OCI-LY3 (cell line): ENCODE data around the gene FADS1.

Source experiments
- EZH2phosphoT487 ChIP-seq: fragments of 200-600 bp; shearing (Covaris generic); IDR thresholded peaks from 2 replicates; pipeline ENCODE4 v1.6.1; 2018; ENCODE audit warnings: antibody characterized with exemption, mixed run types, low read depth
- TF ChIP-seq, protein P1 (sequence below): fragments of 200-600, 300-600 bp; sonication (generic); IDR thresholded peaks from 2 replicates; pipeline ENCODE4 v1.5.1; 2014; ENCODE audit warnings: antibody characterized with exemption, low read length, low read depth

DNA sequence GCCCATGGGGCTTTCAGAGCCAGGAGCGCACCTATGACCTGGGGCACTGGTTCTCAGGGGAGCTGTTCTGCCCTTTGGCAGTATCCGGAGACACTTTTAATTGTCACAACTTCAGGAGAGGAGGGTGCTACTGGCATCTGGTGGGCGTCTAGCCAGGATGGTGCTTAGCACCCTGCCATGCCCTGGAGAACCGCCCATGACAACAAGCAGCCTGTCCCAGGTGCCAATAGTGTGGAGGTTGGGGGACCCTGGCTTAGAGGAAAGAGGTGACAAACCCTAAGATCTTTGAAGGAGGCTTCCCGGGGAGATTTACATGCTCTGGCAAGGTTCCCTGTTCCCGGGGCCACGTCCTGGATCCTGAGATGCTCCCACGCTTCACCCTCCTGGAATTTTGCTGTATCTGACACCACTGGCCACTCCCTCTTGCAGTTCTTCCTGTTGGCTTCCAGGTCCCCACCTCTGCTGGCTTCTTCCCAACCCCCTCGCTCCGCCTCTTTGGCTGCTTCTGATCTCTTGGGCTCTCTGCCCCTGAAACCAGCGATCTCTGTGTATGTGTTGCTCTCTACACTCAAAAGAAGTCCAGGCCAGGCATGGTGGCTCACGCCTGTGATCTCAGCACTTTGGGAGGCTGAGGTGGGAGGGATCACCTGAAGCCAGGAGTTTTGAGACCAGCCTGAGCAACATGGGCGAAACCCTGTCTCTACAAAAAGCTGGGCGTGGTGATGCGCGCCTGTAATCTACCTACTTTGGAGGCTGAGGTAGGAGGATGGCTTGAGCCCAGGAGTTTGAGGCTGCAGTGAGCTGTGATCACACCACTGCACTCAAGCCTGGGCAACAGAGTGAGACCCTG lies 43.5 kb upstream of the FADS1 start:
- TF ChIP-seq, protein P1, sequence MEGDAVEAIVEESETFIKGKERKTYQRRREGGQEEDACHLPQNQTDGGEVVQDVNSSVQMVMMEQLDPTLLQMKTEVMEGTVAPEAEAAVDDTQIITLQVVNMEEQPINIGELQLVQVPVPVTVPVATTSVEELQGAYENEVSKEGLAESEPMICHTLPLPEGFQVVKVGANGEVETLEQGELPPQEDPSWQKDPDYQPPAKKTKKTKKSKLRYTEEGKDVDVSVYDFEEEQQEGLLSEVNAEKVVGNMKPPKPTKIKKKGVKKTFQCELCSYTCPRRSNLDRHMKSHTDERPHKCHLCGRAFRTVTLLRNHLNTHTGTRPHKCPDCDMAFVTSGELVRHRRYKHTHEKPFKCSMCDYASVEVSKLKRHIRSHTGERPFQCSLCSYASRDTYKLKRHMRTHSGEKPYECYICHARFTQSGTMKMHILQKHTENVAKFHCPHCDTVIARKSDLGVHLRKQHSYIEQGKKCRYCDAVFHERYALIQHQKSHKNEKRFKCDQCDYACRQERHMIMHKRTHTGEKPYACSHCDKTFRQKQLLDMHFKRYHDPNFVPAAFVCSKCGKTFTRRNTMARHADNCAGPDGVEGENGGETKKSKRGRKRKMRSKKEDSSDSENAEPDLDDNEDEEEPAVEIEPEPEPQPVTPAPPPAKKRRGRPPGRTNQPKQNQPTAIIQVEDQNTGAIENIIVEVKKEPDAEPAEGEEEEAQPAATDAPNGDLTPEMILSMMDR, result no peak
- TF ChIP-seq EZH2phosphoT487, result no peak
